H1 (cell line): ENCODE data around the gene CLINT1. TPM values are rescaled to one million over a fixed set of nuclear protein-coding genes. Genes with fewer than 3 reads are reported as not detected.

Experiments
- CTCF ChIA-PET: fragments of 300-600 bp; sonication (Branson Sonifier 250); formaldehyde crosslinking; loops from one replicate; lab custom pipeline; 2021; ENCODE audit not compliant: partially characterized antibody; lab: Charles Lee
- POLR2A ChIA-PET: fragments of 300-600 bp; sonication (Branson Sonifier 250); formaldehyde crosslinking; loops from one replicate; lab custom pipeline; 2021; ENCODE audit warnings: inconsistent platforms; ENCODE audit not compliant: partially characterized antibody; lab: Charles Lee
- DNase-seq, 2 experiments: peaks; one replicate each; pipeline versions ENCODE4 v3.0.0 to v3.0.0-alpha.2; 2010 to 2022; ENCODE audit warnings: low spot score in 2 of 2, low read depth in 1 of 2, mixed read lengths in 1 of 2
- FAIRE-seq: peaks from 2 replicates; lab custom pipeline; 2011; peaks lifted over from hg19 to GRCh38; lab: Jason Lieb, UNC
- H2AFZ ChIP-seq: 2 replicates; pipeline ENCODE4 v1.8.1; 2012; ENCODE audit warnings: low read length, inconsistent platforms
- H2AK5ac ChIP-seq: 2 replicates; pipeline ENCODE4 v1.6.1; 2013; ENCODE audit warnings: low read depth, low read length
- H2BK120ac ChIP-seq: replicated peaks from 2 replicates; pipeline ENCODE3; 2013; ENCODE audit warnings: low read depth, low read length, inconsistent platforms
- H2BK12ac ChIP-seq: 2 replicates; pipeline ENCODE4 v1.6.1; 2013; ENCODE audit warnings: low read depth, low read length
- H2BK15ac ChIP-seq: 2 replicates; pipeline ENCODE4 v1.6.1; 2013; ENCODE audit warnings: low read length
- H2BK20ac ChIP-seq: 2 replicates; pipeline ENCODE4 v1.6.1; 2013; ENCODE audit warnings: low read length
- H2BK5ac ChIP-seq: 2 replicates; pipeline ENCODE4 v1.6.1; 2013; ENCODE audit warnings: low read depth, low read length
- H3K14ac ChIP-seq: 2 replicates; pipeline ENCODE4 v1.6.1; 2013; ENCODE audit warnings: inconsistent platforms; ENCODE audit not compliant: insufficient read length
- H3K18ac ChIP-seq: 2 replicates; pipeline ENCODE4 v1.6.1; 2013; ENCODE audit warnings: low read length; ENCODE audit errors: extremely low read depth
- H3K23ac ChIP-seq: 2 replicates; pipeline ENCODE4 v1.6.1; 2013; ENCODE audit warnings: inconsistent platforms; ENCODE audit not compliant: insufficient read length
- H3K23me2 ChIP-seq: 2 replicates; pipeline ENCODE4 v1.6.1; 2013; ENCODE audit warnings: low read depth, low read length
- H3K27ac ChIP-seq: 2 replicates; pipeline ENCODE4 v1.6.1; 2011; ENCODE audit warnings: low read depth, low read length, inconsistent platforms
- H3K27me3 ChIP-seq, 4 experiments: replicated peaks in 1 of 4; 1 replicate in 1 of 4; 2 replicates in 3 of 4; pipeline versions ENCODE4 v1.6.1 to v1.8.1; 2011 to 2013; ENCODE audit warnings: low read length in 3 of 4, mild to moderate bottlenecking in 3 of 4, inconsistent platforms in 2 of 4, mixed read lengths in 2 of 4, moderate library complexity in 1 of 4; ENCODE audit not compliant: control insufficient read depth in 3 of 4, insufficient read depth in 3 of 4; ENCODE audit errors: extremely low read depth in 1 of 4
- H3K36me3 ChIP-seq, 4 experiments: 2 replicates each; pipeline versions ENCODE4 v1.6.1 to v1.8.1; 2011 to 2013; ENCODE audit warnings: mild to moderate bottlenecking in 4 of 4, low read length in 3 of 4, moderate library complexity in 2 of 4, control low read depth in 1 of 4, inconsistent platforms in 1 of 4; ENCODE audit not compliant: insufficient read depth in 4 of 4, control insufficient read depth in 2 of 4
- H3K4ac ChIP-seq: replicated peaks from 2 replicates; pipeline ENCODE3; 2013; ENCODE audit warnings: low read length, low read depth, mixed read lengths, inconsistent platforms; ENCODE audit not compliant: insufficient read length
- H3K4me1 ChIP-seq, 4 experiments: replicated peaks in 1 of 4; 1 replicate in 1 of 4; 2 replicates in 3 of 4; pipeline versions ENCODE4 v1.6.1 to v1.8.1; 2011 to 2013; ENCODE audit warnings: low read length in 3 of 4, inconsistent platforms in 2 of 4, mixed read lengths in 1 of 4; ENCODE audit not compliant: insufficient read depth in 4 of 4, control insufficient read depth in 3 of 4
- H3K4me2 ChIP-seq, 2 experiments: 2 replicates each; pipeline versions ENCODE4 v1.6.1 to v1.8.1; 2011 to 2013; ENCODE audit warnings: low read depth in 2 of 2, low read length in 2 of 2, control low read depth in 1 of 2, inconsistent platforms in 1 of 2, mild to moderate bottlenecking in 1 of 2; ENCODE audit not compliant: insufficient read depth in 1 of 2
- H3K4me3 ChIP-seq, 4 experiments: fragments of 200-600, 300-600 bp in 1 of 4; sonication (generic), shearing (Covaris generic), sonication (Bioruptor Twin) in 1 of 4; 2 replicates each; pipeline versions ENCODE4 v1.5.1 to v1.8.1; 2011 to 2016; ENCODE audit warnings: low read length in 4 of 4, low read depth in 3 of 4, control low read depth in 2 of 4, inconsistent platforms in 2 of 4, mild to moderate bottlenecking in 2 of 4, mixed read lengths in 1 of 4, moderate library complexity in 1 of 4; ENCODE audit not compliant: insufficient read depth in 2 of 4; ENCODE audit errors: extremely low read depth in 1 of 4
- H3K56ac ChIP-seq: replicated peaks from 2 replicates; pipeline ENCODE3; 2013; ENCODE audit warnings: low read depth, mild to moderate bottlenecking, mixed read lengths, low read length, inconsistent platforms; ENCODE audit not compliant: insufficient read length
- H3K79me1 ChIP-seq: 2 replicates; pipeline ENCODE4 v1.6.1; 2013; ENCODE audit warnings: low read depth, low read length, control low read depth
- H3K79me2 ChIP-seq, 2 experiments: 2 replicates each; pipeline versions ENCODE4 v1.6.1 to v1.8.1; 2012 to 2013; ENCODE audit warnings: low read length in 2 of 2, mild to moderate bottlenecking in 2 of 2, inconsistent platforms in 1 of 2; ENCODE audit not compliant: insufficient read depth in 2 of 2, control insufficient read depth in 1 of 2
- H3K9ac ChIP-seq, 4 experiments: replicated peaks in 1 of 4; 1 replicate in 1 of 4; 2 replicates in 3 of 4; pipeline versions ENCODE4 v1.6.1 to v1.8.1; 2011 to 2013; ENCODE audit warnings: low read depth in 3 of 4, low read length in 3 of 4, control low read depth in 2 of 4, mild to moderate bottlenecking in 2 of 4, moderate library complexity in 2 of 4, inconsistent platforms in 1 of 4; ENCODE audit errors: extremely low read depth in 1 of 4
- H3K9me3 ChIP-seq, 2 experiments: 2 replicates each; pipeline versions ENCODE4 v1.6.1 to v1.8.1; 2012 to 2013; ENCODE audit warnings: mild to moderate bottlenecking in 2 of 2, moderate library complexity in 2 of 2, control low read depth in 1 of 2, inconsistent platforms in 1 of 2, low read depth in 1 of 2, low read length in 1 of 2, mixed read lengths in 1 of 2; ENCODE audit not compliant: insufficient read depth in 2 of 2
- H4K20me1 ChIP-seq, 2 experiments: replicated peaks in 1 of 2; 2 replicates each; pipeline versions ENCODE3 to v1.8.1; 2011 to 2013; ENCODE audit warnings: inconsistent platforms in 2 of 2, low read length in 2 of 2, mild to moderate bottlenecking in 1 of 2; ENCODE audit not compliant: insufficient read depth in 2 of 2, control insufficient read depth in 1 of 2
- H4K5ac ChIP-seq: 2 replicates; pipeline ENCODE4 v1.6.1; 2013; ENCODE audit warnings: low read length, low read depth, mixed read lengths, inconsistent platforms; ENCODE audit not compliant: insufficient read length
- H4K8ac ChIP-seq: 2 replicates; pipeline ENCODE4 v1.8.0; 2013; ENCODE audit warnings: mild to moderate bottlenecking, moderate library complexity, low read length, inconsistent platforms; ENCODE audit not compliant: insufficient read depth; ENCODE audit errors: extremely low read depth
- H4K91ac ChIP-seq: replicated peaks from 2 replicates; pipeline ENCODE3; 2013; ENCODE audit warnings: low read length, mixed read lengths, inconsistent platforms; ENCODE audit not compliant: insufficient read length
- BACH1 ChIP-seq: IDR thresholded peaks from 2 replicates; pipeline ENCODE4 v1.6.1; 2012; ENCODE audit warnings: low read length, improper control_type of control experiment
- CEBPB ChIP-seq: IDR thresholded peaks from 2 replicates; pipeline ENCODE4 v1.6.1; 2012; ENCODE audit warnings: low read depth, low read length
- CHD2 ChIP-seq: IDR thresholded peaks from 2 replicates; pipeline ENCODE4 v1.6.1; 2012; ENCODE audit warnings: low read length, improper control_type of control experiment
- CREB1 ChIP-seq: IDR thresholded peaks from 2 replicates; pipeline ENCODE4 v1.6.1; 2012; ENCODE audit warnings: inconsistent platforms
- EZH2 ChIP-seq: fragments of 200-600 bp; sonication (generic); IDR thresholded peaks from 2 replicates; pipeline ENCODE4 v1.7.1; 2012; ENCODE audit warnings: low read depth, mild to moderate bottlenecking, moderate library complexity, low read length, inconsistent platforms; ENCODE audit not compliant: severe bottlenecking
- KDM5A ChIP-seq: fragments of 200-600 bp; IDR thresholded peaks from 2 replicates; pipeline ENCODE4 v1.7.1; 2012; ENCODE audit warnings: mild to moderate bottlenecking, low read length, inconsistent platforms, mixed read lengths
- NRF1 ChIP-seq: IDR thresholded peaks from 2 replicates; pipeline ENCODE4 v1.6.1; 2011; ENCODE audit warnings: mild to moderate bottlenecking, low read depth, low read length, improper control_type of control experiment
- SAP30 ChIP-seq: fragments of 300-600 bp; sonication (generic); IDR thresholded peaks from 2 replicates; pipeline ENCODE4 v1.7.1; 2012; ENCODE audit warnings: low read length, moderate library complexity, mild to moderate bottlenecking, inconsistent platforms; ENCODE audit not compliant: insufficient read depth, insufficient replicate concordance
- SIX5 ChIP-seq: IDR thresholded peaks from 2 replicates; pipeline ENCODE4 v1.6.1; 2011; ENCODE audit warnings: mild to moderate bottlenecking, low read depth, low read length
- SP4 ChIP-seq: IDR thresholded peaks from 2 replicates; pipeline ENCODE4 v1.6.1; 2012; ENCODE audit warnings: low read length, inconsistent platforms
- TEAD4 ChIP-seq: IDR thresholded peaks from 2 replicates; pipeline ENCODE4 v1.6.1; 2012; ENCODE audit warnings: low read depth, low read length, inconsistent platforms, mixed read lengths
- ZNF274 ChIP-seq: IDR thresholded peaks from 2 replicates; pipeline ENCODE4 v1.7.0; 2012; ENCODE audit warnings: low read length, borderline replicate concordance; ENCODE audit errors: extremely low read depth
- WGBS, 2 experiments: shearing (Covaris generic) in 1 of 2; methylation state at CpG; one replicate each; pipeline versions ENCODE4 v1.1.6 to v1.1.7; 2013 to 2015; ENCODE audit warnings: low lambda C conversion rate in 2 of 2, mixed read lengths in 2 of 2, inconsistent platforms in 1 of 2, low coverage in 1 of 2, missing lambda C conversion rate in 1 of 2; ENCODE audit not compliant: insufficient replicate concordance in 2 of 2, insufficient coverage in 1 of 2, insufficient read length in 1 of 2; ENCODE audit errors: extremely low coverage in 1 of 2, missing lambda C conversion rate in 1 of 2; 5-methylcytosine and 5-hydroxymethylcytosine counted together
- polyA plus RNA-seq, 7 experiments: library from polyadenylated mRNA; depleted of rRNA in 3 of 7; stranded (reverse) in 5 of 7; unstranded in 2 of 7; fragments of >200 nt in 5 of 7; fragments of 200-250 nt in 2 of 7; gene quantifications; 1 replicate in 5 of 7; 2 replicates in 1 of 7; 4 replicates in 1 of 7; pipeline versions ENCODE4 v1.2.1 to v1.2.3, GENCODE V29; 2011 to 2013; ENCODE audit warnings: missing spikeins in 2 of 7, mixed read lengths in 2 of 7
- total RNA-seq: library from RNA; stranded (reverse); fragmentation: NEBNext Ultra II Directional; extraction: Animal tissue kit (Norgen Biotek cat#: 25700); gene quantifications from 2 replicates; pipeline ENCODE4 v1.2.1, GENCODE V29; 2021

The CLINT1 gene
- total and polyA plus RNA-seq, 2 of the 8 experiments (the other 6 are each of a cell fraction or from before 2014, with no cell fraction given): 85.9 to 140 TPM

DNA sequence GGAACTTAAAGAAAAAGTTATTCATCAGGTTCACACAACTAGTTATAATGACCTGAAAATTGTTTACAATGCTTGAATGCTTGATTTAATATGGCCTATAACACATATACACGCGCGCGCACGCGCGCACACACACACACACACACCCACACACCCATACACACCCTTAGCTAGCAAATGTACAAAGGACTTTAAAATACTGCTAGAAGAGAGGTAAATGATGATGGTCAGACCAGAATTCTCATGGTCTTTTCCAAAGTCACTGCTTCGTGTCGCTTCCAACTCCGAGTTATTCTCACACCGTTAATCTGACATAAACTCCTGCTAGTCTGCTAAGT lies 109.5 kb downstream of the CLINT1 start:
- POLR2A ChIA-PET: no interaction called here
- Histone ChIP-seq H4K91ac (no peak overlapping the region), H4K8ac (no peak overlapping the region), H3K4ac (no peak overlapping the region), H3K18ac (no peak overlapping the region), H3K56ac (no peak overlapping the region), H3K27ac (no peak overlapping the region), H3K4me2 (no peak overlapping the region), H4K20me1 (no peaks in the 10 kb centered on the region), H3K36me3 (no peaks in the 10 kb centered on the region), H3K9me3 (no peaks in the 10 kb centered on the region), H3K79me2 (no peaks in the 10 kb centered on the region), H3K14ac (no peak overlapping the region), H2BK20ac (no peak overlapping the region), H3K27me3 (peaks cover 0 to 10% (median 4%) of the 10 kb centered on the region in 4 experiments; a peak in 5 of 7 replicates), H2BK15ac (no peak overlapping the region), H2BK5ac (no peak overlapping the region), H2BK12ac (no peak overlapping the region), H3K4me1 (peaks cover 0 to 4% (median 0%) of the 10 kb centered on the region in 4 experiments; a peak in 2 of 7 replicates), H3K9ac (no peak overlapping the region), H3K79me1 (no peaks in the 10 kb centered on the region), H2AK5ac (no peak overlapping the region), H4K5ac (no peak overlapping the region), H3K4me3 (no peak overlapping the region), H2BK120ac (no peak overlapping the region), H3K23me2 (peaks cover 2% of the 10 kb centered on the region; the same call in 1 of the 2 replicates), H2AFZ (no peak overlapping the region), H3K23ac (no peak overlapping the region)
- CTCF ChIA-PET: interaction anchor here (0.8 to 1.1 kb wide), 2 partner anchors 10 to 199 kb away, joined by 3 read pairs; no protein-coding TSS in a partner anchor
- DNase-seq (no peak), FAIRE-seq (no peak)
- TF ChIP-seq CEBPB: no peak
- TF ChIP-seq SIX5: no peak
- no peak for TF ChIP-seq CREB1
- no peak for TF ChIP-seq BACH1
- no peak for TF ChIP-seq NRF1
- TF ChIP-seq ZNF274: no peak
- no peak for TF ChIP-seq CHD2
- TF ChIP-seq SAP30: no peak
- TF ChIP-seq SP4: no peak
- TF ChIP-seq TEAD4: no peak
- no peak for TF ChIP-seq KDM5A
- TF ChIP-seq EZH2: no peak
- 77% methylated on average over 11 of the region's 11 CpGs; no CpG with 5 or more reads in 1 of the 2 experiments for WGBS, 2 experiments
